Stimulated activated CD8-positive, alpha-beta memory T cell treated with anti-CD3 and anti-CD28 coated beads, Interleukin-12 subunit alpha, Interleukin-12 subunit beta, amount 100 ng/mL, for 1 hour (primary cell): ENCODE data around the gene LARGE1.

Source experiments
- DNase-seq: peaks from one replicate; pipeline ENCODE4 v3.0.0-alpha.2; 2020; ENCODE audit warnings: low read depth

LARGE1 gene

GRCh38 chr22:33519974-33520903 is 400.0 kb downstream of the LARGE1 start:
- no peak for DNase-seq

DNA sequence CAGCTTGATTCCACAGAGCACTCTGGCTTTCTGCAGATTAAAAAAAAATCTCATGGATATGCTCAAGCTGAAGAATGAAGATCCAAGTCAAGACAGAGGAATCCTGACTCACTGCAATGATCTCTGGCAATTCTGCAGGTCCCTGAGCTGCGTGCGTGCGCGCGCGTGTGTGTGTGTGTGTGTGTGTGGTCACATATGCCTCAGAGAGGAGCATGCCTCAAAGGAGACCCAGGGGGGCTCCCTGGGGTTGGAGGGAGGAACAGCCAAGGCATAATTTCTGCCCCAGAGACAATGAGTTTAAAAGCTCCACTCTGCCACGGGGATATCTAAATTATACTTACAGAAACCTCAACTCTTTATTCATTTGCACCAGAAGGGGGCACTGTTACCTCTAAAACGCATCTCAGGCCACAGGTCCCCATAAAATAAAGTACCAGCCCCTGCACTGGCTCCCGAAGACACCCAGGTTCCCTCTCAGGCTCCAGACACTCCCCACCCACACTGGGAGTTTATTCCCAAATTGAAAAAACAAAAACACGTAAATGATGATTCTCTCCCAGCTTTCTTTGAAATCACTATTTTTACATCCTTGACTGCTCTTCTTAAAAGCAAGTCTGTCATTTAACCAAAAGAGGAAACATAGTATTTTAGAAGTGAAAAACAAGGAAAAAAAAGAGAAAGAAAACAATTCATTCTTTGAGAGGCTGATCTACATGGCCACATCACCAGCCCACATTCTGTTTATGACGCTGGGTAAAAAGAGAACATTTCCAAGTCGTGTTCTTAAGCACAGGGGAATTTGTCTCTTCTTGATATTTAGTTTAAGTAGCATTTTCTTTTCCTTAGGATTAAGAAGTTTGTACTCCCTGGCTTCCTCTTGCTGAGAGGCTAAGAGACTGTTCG is 401.0 kb downstream of the LARGE1 start:
- no peak for DNase-seq

GRCh38 chr22:33518405-33518804 is 401.9 kb downstream of the LARGE1 start:
- no peak for DNase-seq

DNA sequence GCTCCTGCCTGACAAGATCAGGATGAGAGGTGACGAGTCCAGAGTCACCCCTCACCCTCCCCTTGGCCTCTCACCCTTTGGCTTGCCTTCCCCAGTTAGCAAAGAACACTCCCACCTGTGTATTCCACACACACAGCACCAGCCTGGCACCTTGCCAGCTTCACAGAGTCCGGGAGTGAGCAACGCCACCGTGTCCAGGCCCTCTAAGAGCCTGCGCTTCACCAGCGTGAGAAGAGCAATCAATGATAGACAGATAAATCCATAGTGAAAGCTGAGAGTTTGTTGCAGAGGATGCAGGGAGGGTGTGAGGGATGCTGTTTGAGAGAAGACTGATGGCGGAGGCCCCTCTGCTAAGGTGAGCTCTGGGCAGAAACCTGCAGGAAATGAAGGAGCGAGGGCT is 404.5 kb downstream of the LARGE1 start:
- DNase-seq: no peak

DNA sequence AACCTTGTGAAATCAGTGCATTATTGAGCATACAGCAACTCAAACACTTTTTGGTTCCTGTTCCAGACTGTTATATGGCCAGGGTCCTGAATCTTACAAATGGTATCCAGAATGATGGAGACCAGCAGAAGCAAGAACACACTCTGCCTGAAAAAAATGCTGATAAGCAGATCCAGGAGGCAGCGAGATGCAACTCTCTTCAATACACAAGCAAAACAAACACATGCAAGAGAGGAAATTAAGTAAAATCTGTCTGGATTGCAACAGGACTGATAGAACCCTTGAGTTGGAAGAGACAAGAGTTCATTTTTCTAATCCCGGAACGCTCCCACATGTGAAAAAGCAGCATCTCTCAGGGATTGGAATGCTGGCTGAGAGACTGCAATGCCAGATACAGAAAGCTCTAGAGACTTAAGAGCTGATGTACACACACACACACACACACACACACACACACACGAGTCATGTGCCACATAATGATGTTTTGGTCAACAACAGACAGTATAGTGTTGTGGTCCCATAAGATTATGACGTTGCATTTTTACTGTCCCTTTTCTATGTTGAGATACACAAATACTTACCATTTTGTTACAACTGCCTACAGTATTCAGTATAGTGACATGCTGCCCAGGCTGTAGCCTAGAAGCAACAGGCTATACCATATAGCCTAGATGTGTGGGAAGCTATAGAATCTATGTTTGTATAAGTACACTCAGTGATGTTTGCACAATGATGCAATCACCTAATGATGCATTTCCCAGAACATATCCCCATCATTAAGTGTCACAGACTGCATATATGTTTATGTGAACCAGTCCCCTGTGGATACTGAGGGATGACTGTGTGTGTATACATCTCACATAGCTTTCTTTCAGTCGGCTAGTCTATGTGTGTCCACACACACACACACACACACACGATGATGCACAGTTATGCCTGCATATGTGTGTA is 406.6 kb downstream of the LARGE1 start:
- DNase-seq: no peak

DNA sequence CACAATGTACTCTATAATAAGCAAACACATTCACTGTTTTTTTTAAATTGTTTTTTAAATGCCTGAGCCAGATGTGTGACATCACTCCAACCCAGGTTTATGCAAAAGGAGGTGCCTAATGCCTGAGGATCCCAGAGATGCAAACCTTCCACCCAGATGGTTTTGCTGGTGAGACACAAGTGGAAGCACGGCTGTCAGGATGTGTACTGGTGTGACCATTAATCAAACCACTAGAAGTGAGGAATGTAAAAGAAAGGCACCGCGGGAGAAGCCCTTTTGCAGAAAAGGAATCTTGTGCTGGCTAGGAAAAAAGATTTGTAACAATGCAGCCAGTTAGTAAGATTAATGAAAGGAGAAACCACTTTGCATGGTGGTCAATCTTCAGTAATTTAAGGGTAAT is 407.4 kb downstream of the LARGE1 start:
- DNase-seq: no peak

DNA sequence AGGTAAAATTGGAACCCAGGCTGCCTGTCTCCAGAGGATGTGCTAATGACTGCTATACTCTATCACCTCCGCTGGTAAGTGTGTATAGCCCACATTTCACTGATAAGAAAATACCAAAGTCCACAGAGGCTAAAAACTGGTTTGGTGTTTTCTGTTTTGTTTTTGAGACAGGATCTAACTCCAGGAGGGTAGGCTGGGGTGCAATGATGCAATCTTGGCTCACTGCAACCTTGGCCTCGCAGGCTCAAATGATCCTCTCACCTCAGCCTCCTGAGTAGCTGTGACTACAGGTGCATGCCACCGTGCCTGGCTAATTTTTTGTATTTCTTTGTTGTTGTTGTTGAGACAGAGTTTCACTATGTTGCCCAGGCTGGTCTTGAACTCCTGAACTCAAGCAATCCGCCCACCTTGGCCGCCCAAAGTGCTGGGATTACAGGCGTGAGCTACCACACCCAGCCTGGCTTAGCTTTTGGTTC is 409.8 kb downstream of the LARGE1 start:
- no peak for DNase-seq

GRCh38 chr22:33504941-33505625 is 415.2 kb downstream of the LARGE1 start:
- no peak for DNase-seq

DNA sequence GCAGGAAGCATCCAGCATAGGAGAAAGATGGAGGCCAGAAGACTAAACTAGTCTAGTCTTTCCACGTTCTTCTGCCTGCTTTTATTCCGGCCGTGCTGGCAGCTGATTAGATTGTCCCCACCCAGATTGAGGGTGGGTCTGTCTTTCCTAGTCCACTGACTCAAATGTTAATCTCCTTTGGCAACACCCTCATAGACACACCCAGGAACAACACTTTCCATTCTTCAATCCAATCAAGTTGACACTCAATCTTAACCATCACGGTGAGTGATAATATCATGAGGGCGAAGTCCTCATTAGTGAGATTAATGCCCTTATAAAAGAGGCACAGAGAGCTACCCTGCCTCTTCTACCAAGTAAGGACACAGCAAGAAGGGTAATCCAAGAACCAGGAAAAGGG is 424.2 kb downstream of the LARGE1 start:
- DNase-seq: no peak

GRCh38 chr22:33493476-33494205 is 426.6 kb downstream of the LARGE1 start:
- DNase-seq: no peak

DNA sequence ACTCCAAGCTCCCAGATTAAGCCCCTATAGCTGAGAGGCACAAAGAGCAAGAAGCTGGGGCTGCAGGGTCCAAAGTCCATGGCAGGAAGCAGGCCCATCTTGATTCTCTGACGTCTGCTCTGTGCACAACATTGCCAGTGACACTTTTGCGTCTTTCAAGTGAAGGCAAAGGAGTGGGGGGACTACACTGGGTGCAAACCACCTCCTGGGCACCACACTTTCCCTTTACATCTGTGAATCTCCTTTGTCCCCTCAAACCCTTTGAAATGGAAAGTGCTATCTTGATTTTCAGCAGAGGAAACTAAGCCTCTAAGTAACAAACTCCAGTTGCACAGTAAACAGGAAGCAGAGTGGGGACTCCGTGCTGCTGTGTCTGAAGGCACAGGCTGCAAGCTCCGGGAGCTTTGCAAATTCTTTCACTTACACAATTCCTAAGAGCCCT is 428.0 kb downstream of the LARGE1 start:
- DNase-seq: no peak

DNA sequence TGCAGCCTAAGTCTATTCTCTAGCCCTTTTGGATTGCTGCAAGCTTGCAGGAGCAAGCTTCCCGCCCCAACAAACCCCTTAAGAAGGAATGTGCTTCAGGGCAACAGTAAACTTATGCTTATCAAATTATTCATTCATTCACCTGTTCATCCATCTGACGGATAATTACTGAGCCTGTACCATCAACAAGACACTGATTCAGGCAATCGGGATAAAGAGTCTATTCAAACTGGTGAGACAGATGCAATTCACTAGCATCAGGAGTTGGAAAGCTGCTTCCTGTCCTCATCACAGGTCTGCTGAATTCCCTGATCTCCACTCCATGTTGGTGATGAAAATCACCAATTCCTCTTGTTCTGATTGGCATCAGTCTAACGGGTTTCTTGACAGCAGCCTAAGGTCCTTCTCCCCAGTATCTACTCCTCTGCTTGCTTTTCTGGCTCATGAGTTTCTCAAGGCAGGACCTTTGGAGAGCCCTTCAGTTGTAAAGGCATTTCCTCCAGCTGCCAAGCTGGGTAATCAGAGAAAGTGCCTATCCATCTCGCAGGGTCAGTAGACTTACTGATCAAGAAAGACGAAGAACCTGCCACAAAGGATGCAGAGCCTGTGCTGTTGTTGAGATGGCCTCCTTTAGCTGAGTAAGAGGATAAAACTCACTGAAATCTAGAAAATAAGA is 433.1 kb downstream of the LARGE1 start:
- DNase-seq: no peak

DNA sequence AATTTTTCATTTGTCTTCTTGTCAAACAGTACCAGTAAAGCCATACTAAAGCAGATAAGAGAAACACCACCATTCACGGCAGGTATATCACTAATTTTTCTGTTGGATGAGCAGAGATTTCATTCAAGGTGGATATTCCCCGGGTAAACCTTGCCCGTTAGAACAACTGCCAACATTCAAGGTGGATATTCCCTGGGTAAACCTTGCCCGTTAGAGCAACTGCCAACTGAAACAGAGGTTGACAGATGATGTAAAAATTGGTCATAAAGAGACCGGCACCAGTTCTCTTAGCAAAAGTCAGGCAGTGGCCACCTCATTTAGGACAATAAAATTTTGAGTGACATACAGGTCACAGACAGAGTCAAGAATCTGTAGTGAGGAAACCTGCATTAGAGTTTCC is 438.7 kb downstream of the LARGE1 start:
- no peak for DNase-seq

- no peak for DNase-seq
Measured at GRCh38 chr22:33477120-33478111, 442.9 kb downstream of the LARGE1 start.

GRCh38 chr22:33476716-33477115 is 443.6 kb downstream of the LARGE1 start:
- DNase-seq: no peak

DNA sequence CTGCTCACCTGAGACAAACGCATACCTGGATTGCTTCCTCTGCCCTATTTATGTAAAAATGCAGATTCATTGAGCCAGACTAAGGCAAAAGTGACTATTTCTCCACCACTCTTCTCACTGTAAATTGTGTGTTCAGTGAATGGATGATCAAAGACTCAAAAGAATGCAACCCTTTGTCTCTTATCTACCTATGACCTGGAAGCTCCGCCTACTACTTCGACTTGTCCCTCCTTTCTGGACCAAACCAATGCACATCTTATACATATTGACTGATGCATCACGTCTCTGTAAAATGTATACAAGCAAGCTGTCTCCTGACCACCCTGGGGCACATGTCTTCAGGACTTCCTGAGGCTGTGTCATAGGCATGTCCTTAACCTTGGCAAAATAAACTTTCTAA is 444.1 kb downstream of the LARGE1 start:
- no peak for DNase-seq

- no peak for DNase-seq
Measured at GRCh38 chr22:33474587-33474986, 445.7 kb downstream of the LARGE1 start.
